OCI-LY7 (cell line): Measurements from ENCODE around the gene HS3ST4. TPM values are rescaled to one million over a fixed set of nuclear protein-coding genes. Genes with fewer than 3 reads are reported as not detected.

ENCODE experiments used
- BruUV-seq: library from RNA; stranded (reverse); fragments of 400-500 nt; replicated peaks from 2 replicates; lab custom pipeline; 2021; lab: Mats Ljungman, UMichigan
- CTCF ChIA-PET: fragments of 300-600 bp; sonication (Branson Sonifier 250); formaldehyde crosslinking; loops from one replicate; lab custom pipeline; 2022; ENCODE audit warnings: antibody characterized with exemption; ENCODE audit not compliant: unreplicated experiment; lab: Charles Lee
- POLR2A ChIA-PET: fragments of 300-600 bp; sonication (Branson Sonifier 250); formaldehyde crosslinking; loops from one replicate; lab custom pipeline; 2022; ENCODE audit warnings: antibody characterized with exemption; lab: Charles Lee
- DNase-seq: peaks from one replicate; pipeline ENCODE4 v3.0.0-alpha.2; 2015; ENCODE audit warnings: low spot score
- H2AFZ ChIP-seq: fragments of 200-600 bp; sonication (generic), shearing (Covaris generic); 2 replicates; pipeline ENCODE4 v1.6.1; 2014; ENCODE audit warnings: mild to moderate bottlenecking, antibody characterized with exemption, low read length, moderate library complexity
- H3K27ac ChIP-seq: fragments of 200-600 bp; sonication (generic); 2 replicates; pipeline ENCODE4 v1.5.1; 2014; ENCODE audit warnings: mixed run types, low read depth, mild to moderate bottlenecking, moderate library complexity, low read length, inconsistent platforms; ENCODE audit not compliant: poor library complexity, severe bottlenecking
- H3K36me3 ChIP-seq: fragments of 200-600 bp; sonication (generic); 2 replicates; pipeline ENCODE4 v1.6.1; 2014; ENCODE audit warnings: mild to moderate bottlenecking, antibody characterized with exemption, low read length, moderate library complexity, mixed read lengths; ENCODE audit not compliant: insufficient read depth
- H3K4me1 ChIP-seq: fragments of 200-600 bp; sonication (generic); 2 replicates; pipeline ENCODE4 v1.5.1; 2014; ENCODE audit warnings: mild to moderate bottlenecking, low read length; ENCODE audit not compliant: insufficient read depth, poor library complexity, severe bottlenecking
- H3K4me2 ChIP-seq: fragments of 200-600 bp; sonication (generic); 2 replicates; pipeline ENCODE4 v1.6.1; 2014; ENCODE audit warnings: mild to moderate bottlenecking, low read length
- H3K4me3 ChIP-seq: fragments of 200-600 bp; sonication (generic); 2 replicates; pipeline ENCODE4 v1.5.1; 2014; ENCODE audit warnings: mild to moderate bottlenecking, low read depth, low read length; ENCODE audit not compliant: poor library complexity, severe bottlenecking
- H3K79me2 ChIP-seq: fragments of 200-600 bp; sonication (generic); 2 replicates; pipeline ENCODE4 v1.6.1; 2016; ENCODE audit warnings: low read depth, mild to moderate bottlenecking, low read length, moderate library complexity, mixed read lengths; ENCODE audit not compliant: insufficient read depth
- H3K9me2 ChIP-seq: fragments of 200-600 bp; sonication (generic); 2 replicates; pipeline ENCODE4 v1.6.1; 2016; ENCODE audit warnings: mild to moderate bottlenecking, low read length, mixed read lengths; ENCODE audit not compliant: insufficient read depth
- H3K9me3 ChIP-seq: fragments of 200-600 bp; sonication (generic); 2 replicates; pipeline ENCODE4 v1.6.1; 2014; ENCODE audit warnings: mild to moderate bottlenecking, mixed run types, low read length, mixed read lengths
- H4K20me1 ChIP-seq: fragments of 200-600 bp; sonication (generic); 2 replicates; pipeline ENCODE4 v1.6.1; 2014; ENCODE audit warnings: mild to moderate bottlenecking, antibody characterized with exemption, low read length, moderate library complexity, mixed read lengths; ENCODE audit not compliant: insufficient read depth
- EZH2phosphoT487 ChIP-seq: fragments of 200-600 bp; sonication (generic); IDR thresholded peaks from 2 replicates; pipeline ENCODE4 v1.6.1; 2018; ENCODE audit warnings: low read depth, borderline replicate concordance, mild to moderate bottlenecking, mixed run types, antibody characterized with exemption, low read length, moderate library complexity, mixed read lengths
- intact Hi-C: fragments of 100-400 bp; cut with micrococcal nuclease; formaldehyde crosslinking; loops from one replicate; pipeline ENCODE4 v1.10.0; 2022; ENCODE audit not compliant: unreplicated experiment
- total RNA-seq, 2 experiments: library from RNA; depleted of rRNA in 1 of 2; stranded (reverse); fragments of >200 nt in 1 of 2; shearing (Covaris generic) in 1 of 2; gene quantifications; 2 replicates each; pipeline ENCODE4 v1.2.3, GENCODE V29; 2014 to 2022
- TF ChIP-seq, protein P1 (sequence below): fragments of 200-600 bp; sonication (generic); conservative IDR thresholded peaks from 2 replicates; pipeline ENCODE4 v1.5.1; 2014; ENCODE audit warnings: mild to moderate bottlenecking, antibody characterized with exemption, low read length, moderate library complexity, mixed read lengths

HS3ST4 gene
- total RNA-seq, 2 experiments from 2014 or later = not detected

DNA sequence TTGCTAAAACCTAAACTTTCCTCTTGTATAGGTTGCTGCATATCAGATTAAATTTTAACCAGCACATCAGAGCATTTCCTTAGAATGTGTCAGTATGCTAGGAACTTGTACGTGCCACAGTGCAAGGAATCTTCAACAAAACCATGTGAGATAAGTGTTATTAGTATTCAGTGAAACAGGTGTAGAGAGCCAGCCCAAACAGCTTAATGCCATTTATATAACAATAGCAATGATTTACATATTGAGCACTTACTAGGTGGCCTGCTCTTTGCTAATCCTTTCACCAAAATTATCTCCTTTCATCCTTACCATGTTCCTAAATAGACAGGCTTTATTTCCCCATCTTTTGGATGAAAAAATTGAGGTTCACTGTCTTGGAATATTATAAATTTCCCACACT is 485.7 kb downstream of the HS3ST4 start:
- H3K4me3 ChIP-seq = no peak overlapping the region
- POLR2A ChIA-PET = interaction anchor here (0.7 kb wide), 1 partner anchor 903 kb away, joined by 4 read pairs; no protein-coding TSS in a partner anchor
- no peaks in the 10 kb centered on the region for H3K36me3 ChIP-seq
- intact Hi-C loops = no loop called here
- H3K9me2 ChIP-seq = no peaks in the 10 kb centered on the region
- no peak overlapping the region for H2AFZ ChIP-seq
- BruUV-seq = no TSS peak
- DNase-seq = no peak
- TF ChIP-seq EZH2phosphoT487 = no peak
- TF ChIP-seq, protein P1, sequence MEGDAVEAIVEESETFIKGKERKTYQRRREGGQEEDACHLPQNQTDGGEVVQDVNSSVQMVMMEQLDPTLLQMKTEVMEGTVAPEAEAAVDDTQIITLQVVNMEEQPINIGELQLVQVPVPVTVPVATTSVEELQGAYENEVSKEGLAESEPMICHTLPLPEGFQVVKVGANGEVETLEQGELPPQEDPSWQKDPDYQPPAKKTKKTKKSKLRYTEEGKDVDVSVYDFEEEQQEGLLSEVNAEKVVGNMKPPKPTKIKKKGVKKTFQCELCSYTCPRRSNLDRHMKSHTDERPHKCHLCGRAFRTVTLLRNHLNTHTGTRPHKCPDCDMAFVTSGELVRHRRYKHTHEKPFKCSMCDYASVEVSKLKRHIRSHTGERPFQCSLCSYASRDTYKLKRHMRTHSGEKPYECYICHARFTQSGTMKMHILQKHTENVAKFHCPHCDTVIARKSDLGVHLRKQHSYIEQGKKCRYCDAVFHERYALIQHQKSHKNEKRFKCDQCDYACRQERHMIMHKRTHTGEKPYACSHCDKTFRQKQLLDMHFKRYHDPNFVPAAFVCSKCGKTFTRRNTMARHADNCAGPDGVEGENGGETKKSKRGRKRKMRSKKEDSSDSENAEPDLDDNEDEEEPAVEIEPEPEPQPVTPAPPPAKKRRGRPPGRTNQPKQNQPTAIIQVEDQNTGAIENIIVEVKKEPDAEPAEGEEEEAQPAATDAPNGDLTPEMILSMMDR = no peak
- no peaks in the 10 kb centered on the region for H4K20me1 ChIP-seq
- H3K27ac ChIP-seq = no peak overlapping the region
- H3K9me3 ChIP-seq = no peaks in the 10 kb centered on the region
- H3K4me1 ChIP-seq = no peaks in the 10 kb centered on the region
- H3K4me2 ChIP-seq = no peak overlapping the region
- no peaks in the 10 kb centered on the region for H3K79me2 ChIP-seq
- CTCF ChIA-PET = no interaction called here

DNA sequence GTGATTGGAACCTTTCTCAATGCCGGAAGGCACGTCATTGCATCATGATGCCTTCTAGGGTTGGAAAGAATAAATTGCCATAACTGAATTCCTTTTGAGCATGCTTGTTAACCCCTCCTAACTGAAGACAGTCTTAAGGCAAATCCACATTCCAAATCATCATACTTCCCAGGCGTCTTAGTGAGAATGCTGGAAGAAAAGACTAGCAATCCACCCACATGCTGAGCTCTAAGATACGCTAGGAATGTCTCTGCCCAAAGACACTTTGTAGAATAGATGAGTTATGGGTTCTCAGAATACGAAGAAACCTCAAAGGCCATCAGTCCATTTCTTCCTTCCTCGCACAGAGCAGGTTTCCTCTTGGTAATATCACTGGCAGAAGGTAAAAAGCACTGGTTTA is 486.5 kb downstream of the HS3ST4 start:
- no peaks in the 10 kb centered on the region for H3K9me2 ChIP-seq
- POLR2A ChIA-PET = no interaction called here

DNA sequence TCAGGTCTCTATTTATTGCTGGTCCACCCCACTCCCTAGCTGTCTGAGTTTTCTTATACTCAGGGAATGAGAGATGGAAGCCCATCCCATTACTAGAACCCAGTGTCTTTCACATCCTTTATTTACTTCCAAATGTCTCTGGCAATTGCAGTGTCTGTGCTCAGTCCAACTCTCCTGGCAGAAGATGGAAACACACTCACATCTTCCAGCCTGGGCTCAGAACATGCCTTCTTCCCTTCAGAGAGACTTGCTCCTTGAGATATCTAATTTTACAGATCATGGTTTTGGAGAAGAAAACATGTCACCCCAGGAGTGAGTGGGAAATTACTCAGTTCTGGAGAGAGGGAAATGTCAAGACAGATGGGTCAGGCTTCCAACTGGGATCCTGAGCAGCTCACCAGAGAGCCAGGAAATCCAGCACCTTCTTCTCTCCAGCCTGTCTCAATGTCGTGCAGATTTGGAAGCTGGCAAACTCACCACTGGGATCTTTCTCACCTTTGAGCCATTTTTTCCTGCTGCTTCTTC is 494.4 kb downstream of the HS3ST4 start:
- ChIA-PET CTCF (no interaction called here), POLR2A (no interaction called here)
- TF ChIP-seq, protein P1 = no peak
- TF ChIP-seq EZH2phosphoT487 = no peak
- Histone ChIP-seq H3K9me2 (no peaks in the 10 kb centered on the region), H3K4me3 (no peak overlapping the region), H4K20me1 (no peaks in the 10 kb centered on the region), H3K36me3 (no peaks in the 10 kb centered on the region), H3K27ac (no peak overlapping the region), H3K4me1 (no peaks in the 10 kb centered on the region), H3K9me3 (no peaks in the 10 kb centered on the region), H3K79me2 (no peaks in the 10 kb centered on the region), H3K4me2 (no peak overlapping the region), H2AFZ (no peak overlapping the region)
- DNase-seq = no peak
- intact Hi-C loops = no loop called here
- BruUV-seq = no TSS peak

More for the DNA sequence above, 486.5 kb downstream of the HS3ST4 start:
- intact Hi-C loops = no loop called here
- H3K27ac ChIP-seq = no peak overlapping the region
- no peaks in the 10 kb centered on the region for H3K79me2 ChIP-seq
- no TSS peak for BruUV-seq
- no peaks in the 10 kb centered on the region for H3K36me3 ChIP-seq
- no peak for TF ChIP-seq EZH2phosphoT487
- TF ChIP-seq, protein P1 = no peak
- H3K4me3 ChIP-seq = no peak overlapping the region
- H4K20me1 ChIP-seq = no peaks in the 10 kb centered on the region
- no peaks in the 10 kb centered on the region for H3K9me3 ChIP-seq
- no peak overlapping the region for H2AFZ ChIP-seq
- no peak for DNase-seq
- CTCF ChIA-PET = no interaction called here
- no peaks in the 10 kb centered on the region for H3K4me1 ChIP-seq
- H3K4me2 ChIP-seq = no peak overlapping the region
